Kidney (tissue), 14 donors: Measurements from ENCODE around the gene CHAF1A. TPM values are rescaled to one million over a fixed set of nuclear protein-coding genes. Genes with fewer than 3 reads are reported as not detected.

Experiments
- DNase-seq, 5 donors: peaks; one replicate each; pipeline ENCODE4 v3.0.0-alpha.2; 2013 to 2020
- FAIRE-seq: peaks from 2 replicates; lab custom pipeline; 2012; peaks lifted over from hg19 to GRCh38; lab: Jason Lieb, UNC
- H3K27ac ChIP-seq, 2 donors: one replicate each; pipeline ENCODE4 v1.7.0; 2013; ENCODE audit warnings: low read depth in 2 of 2, low read length in 2 of 2, inconsistent platforms in 1 of 2
- H3K27me3 ChIP-seq: one replicate; pipeline ENCODE4 v1.7.1; 2013; ENCODE audit warnings: low read length, inconsistent platforms; ENCODE audit not compliant: control insufficient read depth, insufficient read depth
- H3K36me3 ChIP-seq, 3 donors: one replicate each; pipeline versions ENCODE4 v1.7.0 to v1.7.1; 2013; ENCODE audit warnings: low read length in 3 of 3, control low read depth in 1 of 3, inconsistent platforms in 1 of 3; ENCODE audit not compliant: insufficient read depth in 3 of 3, control insufficient read depth in 2 of 3
- H3K4me1 ChIP-seq, 3 donors: one replicate each; pipeline versions ENCODE4 v1.7.0 to v1.7.1; 2013; ENCODE audit warnings: low read length in 3 of 3, inconsistent platforms in 1 of 3, low read depth in 1 of 3; ENCODE audit not compliant: control insufficient read depth in 2 of 3, insufficient read depth in 2 of 3
- H3K4me3 ChIP-seq, 3 donors: one replicate each; pipeline versions ENCODE4 v1.7.0 to v1.8.1; 2013; ENCODE audit warnings: low read length in 3 of 3, control low read depth in 1 of 3, inconsistent platforms in 1 of 3
- H3K9ac ChIP-seq, 3 donors: one replicate each; pipeline versions ENCODE4 v1.7.0 to v1.7.1; 2013; ENCODE audit warnings: low read length in 3 of 3, control low read depth in 1 of 3, inconsistent platforms in 1 of 3
- H3K9me3 ChIP-seq, 3 donors: one replicate each; pipeline versions ENCODE4 v1.7.0 to v1.7.1; 2013; ENCODE audit warnings: low read length in 3 of 3, control low read depth in 1 of 3, inconsistent platforms in 1 of 3; ENCODE audit not compliant: control insufficient read depth in 2 of 3, insufficient read depth in 1 of 3
- CTCF ChIP-seq: IDR thresholded peaks from 3 replicates; pipeline ENCODE4 v1.5.1; 2012; ENCODE audit warnings: mild to moderate bottlenecking, moderate library complexity, borderline replicate concordance; ENCODE audit not compliant: insufficient read depth; ENCODE audit errors: extremely low read depth
- intact Hi-C: fragments of 100-400 bp; cut with DNase I; formaldehyde crosslinking; loops from one replicate; pipeline ENCODE4 v1.11.1; 2022
- polyA plus RNA-seq: library from polyadenylated mRNA; stranded (reverse); fragments of 350-450 nt; fragmentation: Illumina TruSeq; extraction: RNeasy Lipid Tissue Mini Kit (QIAGEN cat#74804); gene quantifications from one replicate; pipeline ENCODE4 v1.2.3, GENCODE V29; 2014; ENCODE audit warnings: low read depth, low replicate concordance; ENCODE audit not compliant: insufficient read depth
- total RNA-seq: library from RNA; stranded (reverse); fragmentation: NEBNext Ultra II Directional; extraction: Animal tissue kit (Norgen Biotek cat#: 25700); gene quantifications from one replicate; pipeline ENCODE4 v1.2.1, GENCODE V29; 2021
- donor health status: control.
- donor health status: control.
- donor health status: control.
- donor health status: control.
- donor health status: control.
- donor health status: DM: yes; HTN: yes; CAD: no.
- donor health status: Normal renal cell carcinoma (clear cell type).

Gene CHAF1A
- total and polyA plus RNA-seq, 2 donors from 2014 or later, result 2.7 to 10.0 TPM

GRCh38 chr19:4367781-4368127, 34.7 kb upstream of the CHAF1A start:
- H3K27me3 ChIP-seq, result no peaks in the 10 kb centered on the region
- H3K36me3 ChIP-seq, result peaks cover 0 to 20% (median 8%) of the 10 kb centered on the region in 3 donors
- peaks cover 0 to 29% (median 24%) of the 10 kb centered on the region in 3 donors for H3K4me1 ChIP-seq
- FAIRE-seq (no peak), DNase-seq (peak in 2 of 5 donors; percentile 42 to 74)
- H3K4me3 ChIP-seq, result no peak overlapping the region
- intact Hi-C loops, result no loop called here
- H3K9me3 ChIP-seq, result no peaks in the 10 kb centered on the region
- no peak for TF ChIP-seq CTCF
- H3K9ac ChIP-seq, result peak overlapping the region in 1 of 3 donors; percentile 5
- H3K27ac ChIP-seq, result peak overlapping the region; percentile 48 to 72

GRCh38 chr19:4368128-4368820, 34.2 kb upstream of the CHAF1A start:
- Histone ChIP-seq H3K27me3 (no peaks in the 10 kb centered on the region), H3K4me3 (no peak overlapping the region), H3K36me3 (peaks cover 0 to 17% (median 6%) of the 10 kb centered on the region in 3 donors), H3K4me1 (peaks cover 0 to 32% (median 26%) of the 10 kb centered on the region in 3 donors), H3K27ac (peak overlapping the region; percentile 48 to 72), H3K9ac (peak overlapping the region in 1 of 3 donors; percentile 5), H3K9me3 (no peaks in the 10 kb centered on the region)
- FAIRE-seq, result no peak
- TF ChIP-seq CTCF, result no peak
- peak in 2 of 5 donors; percentile 60 to 77 for DNase-seq
- intact Hi-C loops, result no loop called here

GRCh38 chr19:4369109-4369887, 33.1 kb upstream of the CHAF1A start:
- H3K9ac ChIP-seq, result peak overlapping the region in 2 of 3 donors; percentile 40 to 65
- no peaks in the 10 kb centered on the region for H3K27me3 ChIP-seq
- peaks cover 0 to 42% (median 36%) of the 10 kb centered on the region in 3 donors for H3K4me1 ChIP-seq
- H3K27ac ChIP-seq, result peak overlapping the region; percentile 74 to 86
- no peak for TF ChIP-seq CTCF
- H3K4me3 ChIP-seq, result peak overlapping the region in 1 of 3 donors; percentile 17
- peaks cover 0 to 10% (median 3%) of the 10 kb centered on the region in 3 donors for H3K36me3 ChIP-seq
- FAIRE-seq, result no peak
- peak; percentile 70 to 93 (median 75) for DNase-seq
- intact Hi-C loops, result no loop called here
- no peaks in the 10 kb centered on the region for H3K9me3 ChIP-seq
